ENCODE data around the gene STK39.

Gene STK39

GRCh38 chr2:167950571-167950970 is 296.8 kb downstream of the STK39 start:
- no peak for TF ChIP-seq CTCF (IDR thresholded peaks at IDR 0.05; ENCODE audit: extremely low read depth, insufficient read depth, missing control alignments)
- in situ Hi-C loops (cut with MboI; ENCODE audit: low pct_unique_long_range_greater_than_20kb, low sequenced_read_pairs, unreplicated experiment) = no loop called here
- no peak for DNase-seq (ENCODE audit: low spot score)

GRCh38 chr2:167946441-167946841 is 301.0 kb downstream of the STK39 start:
- TF ChIP-seq CTCF (IDR thresholded peaks at IDR 0.05; ENCODE audit: extremely low read depth, insufficient read depth, missing control alignments) = no peak
- in situ Hi-C loops (cut with MboI; ENCODE audit: low pct_unique_long_range_greater_than_20kb, low sequenced_read_pairs, unreplicated experiment) = no loop called here
- DNase-seq (ENCODE audit: low spot score) = no peak

- in situ Hi-C loops (cut with MboI; ENCODE audit: low pct_unique_long_range_greater_than_20kb, low sequenced_read_pairs, unreplicated experiment) = no loop called here
- TF ChIP-seq CTCF (IDR thresholded peaks at IDR 0.05; ENCODE audit: extremely low read depth, insufficient read depth, missing control alignments) = no peak
- no peak for DNase-seq (ENCODE audit: low spot score)
Observed at GRCh38 chr2:167945660-167946368, 301.6 kb downstream of the STK39 start.

- TF ChIP-seq CTCF (IDR thresholded peaks at IDR 0.05; ENCODE audit: extremely low read depth, insufficient read depth, missing control alignments) = no peak
- DNase-seq (ENCODE audit: low spot score) = no peak
- in situ Hi-C loops (cut with MboI; ENCODE audit: low pct_unique_long_range_greater_than_20kb, low sequenced_read_pairs, unreplicated experiment) = no loop called here
Observed at GRCh38 chr2:167944825-167945659, 302.4 kb downstream of the STK39 start.

- TF ChIP-seq CTCF (IDR thresholded peaks at IDR 0.05; ENCODE audit: extremely low read depth, insufficient read depth, missing control alignments) = no peak
- in situ Hi-C loops (cut with MboI; ENCODE audit: low pct_unique_long_range_greater_than_20kb, low sequenced_read_pairs, unreplicated experiment) = no loop called here
- DNase-seq (ENCODE audit: low spot score) = no peak
Observed at GRCh38 chr2:167943897-167944296, 303.5 kb downstream of the STK39 start.

GRCh38 chr2:167943368-167943767 is 304.0 kb downstream of the STK39 start:
- no peak for TF ChIP-seq CTCF (IDR thresholded peaks at IDR 0.05; ENCODE audit: extremely low read depth, insufficient read depth, missing control alignments)
- in situ Hi-C loops (cut with MboI; ENCODE audit: low pct_unique_long_range_greater_than_20kb, low sequenced_read_pairs, unreplicated experiment) = no loop called here
- DNase-seq (ENCODE audit: low spot score) = no peak
